Vagina (tissue), 2 donors: ENCODE measurements around the gene ELL2.

Experiments
- CTCF ChIP-seq, 3 experiments: fragments of 450-650 bp in 2 of 3; fragments of 200-600 bp in 1 of 3; sonication (generic) in 1 of 3; IDR thresholded peaks; one replicate each; pipeline ENCODE4 v1.5.1; 2017 to 2019; ENCODE audit warnings: antibody characterized with exemption in 3 of 3, mild to moderate bottlenecking in 2 of 3, moderate library complexity in 2 of 3
- POLR2A ChIP-seq, 2 donors: fragments of 450-650 bp; IDR thresholded peaks; one replicate each; pipeline ENCODE4 v1.6.1; 2017; ENCODE audit warnings: antibody characterized with exemption in 2 of 2, mild to moderate bottlenecking in 2 of 2, moderate library complexity in 2 of 2
- POLR2AphosphoS5 ChIP-seq, 2 donors: sonication (generic); formaldehyde crosslinking; IDR thresholded peaks; one replicate each; pipeline ENCODE4 v1.9.0; 2017; ENCODE audit warnings: antibody characterized with exemption in 2 of 2, mild to moderate bottlenecking in 2 of 2, low read depth in 1 of 2; ENCODE audit not compliant: insufficient read depth in 1 of 2

- TF ChIP-seq CTCF (IDR thresholded peaks at IDR 0.05) (no peak), POLR2A (IDR thresholded peaks at IDR 0.05) (no peak), POLR2AphosphoS5 (IDR thresholded peaks at IDR 0.05; ENCODE audit: insufficient read depth in 1 of 2, low read depth in 1 of 2) (no peak)
Observed at GRCh38 chr5:95887977-95888376, 73.7 kb downstream of the ELL2 start.
